GM12878 (cell line): Measurements from ENCODE around the gene NPAS4.

Experiments
- CTCF ChIP-seq, 3 experiments: IDR thresholded peaks in 2 of 3; conservative IDR thresholded peaks in 1 of 3; 2 replicates each; pipeline ENCODE4 v1.5.1; 2011; ENCODE audit warnings: low read depth in 3 of 3, low read length in 3 of 3, mild to moderate bottlenecking in 3 of 3, control low read depth in 2 of 3, moderate library complexity in 2 of 3, inconsistent platforms in 1 of 3, mixed read lengths in 1 of 3; ENCODE audit not compliant: control insufficient read depth in 2 of 3, insufficient read depth in 1 of 3; ENCODE audit errors: extremely low read depth in 1 of 3
- ETV6 ChIP-seq, 2 experiments: fragments of 450-650 bp in 1 of 2; IDR thresholded peaks in 1 of 2; conservative IDR thresholded peaks in 1 of 2; 2 replicates each; pipeline ENCODE4 v1.6.1; 2014; ENCODE audit warnings: antibody characterized with exemption in 1 of 2, borderline replicate concordance in 1 of 2, low read depth in 1 of 2, mild to moderate bottlenecking in 1 of 2, moderate library complexity in 1 of 2
- KDM1A ChIP-seq: fragments of 200-600 bp; sonication (generic); IDR thresholded peaks from 2 replicates; pipeline ENCODE4 v1.6.1; 2016; ENCODE audit warnings: borderline replicate concordance
- MAX ChIP-seq: IDR thresholded peaks from 2 replicates; pipeline ENCODE4 v1.6.1; 2012; ENCODE audit warnings: low read depth, low read length, improper control_type of control experiment

- TF ChIP-seq CTCF (IDR thresholded peaks at IDR 0.05 in 2 of 3, conservative IDR thresholded peaks at IDR 0.05 in 1 of 3; ENCODE audit: control insufficient read depth in 2 of 3, extremely low read depth in 1 of 3, insufficient read depth in 1 of 3, low read depth in 3 of 3, low read length in 3 of 3) = no peak
- no peak for TF ChIP-seq KDM1A
- TF ChIP-seq ETV6 (conservative IDR thresholded peaks at IDR 0.05 in 1 of 2, IDR thresholded peaks at IDR 0.05 in 1 of 2; ENCODE audit: borderline replicate concordance in 1 of 2, low read depth in 1 of 2) = no peak
- no peak for TF ChIP-seq MAX
Observed at GRCh38 chr11:66451663-66452062, 30.8 kb downstream of the NPAS4 start.
